HL-60 (cell line): Measurements from ENCODE around the gene SH3BGRL3.

Experiments
- DNase-seq, 2 experiments: peaks; one replicate each; pipeline ENCODE4 v3.0.0-alpha.2; 2010 to 2020; ENCODE audit warnings: low read depth in 1 of 2, low spot score in 1 of 2
- H3K27ac ChIP-seq: fragments of 250-450 bp; sonication (Bioruptor Pico); replicated peaks from 2 replicates; pipeline ENCODE4 v1.5.1; 2020; ENCODE audit warnings: mild to moderate bottlenecking, moderate library complexity
- H3K27me3 ChIP-seq: fragments of 250-450 bp; sonication (Bioruptor Pico); 2 replicates; pipeline ENCODE4 v1.5.1; 2021; ENCODE audit warnings: mild to moderate bottlenecking, moderate library complexity; ENCODE audit not compliant: insufficient read depth, poor library complexity, severe bottlenecking
- H3K4me3 ChIP-seq: replicated peaks from 2 replicates; pipeline ENCODE4 v1.5.1; 2011; ENCODE audit warnings: mild to moderate bottlenecking, control low read depth, low read length; ENCODE audit not compliant: insufficient read depth
- GABPA ChIP-seq: IDR thresholded peaks from 2 replicates; pipeline ENCODE4 v1.6.1; 2012; ENCODE audit warnings: low read depth
- POLR2AphosphoS5 ChIP-seq: IDR thresholded peaks from 2 replicates; pipeline ENCODE4 v1.6.1; 2012; ENCODE audit warnings: low read depth
- REST ChIP-seq: IDR thresholded peaks from 2 replicates; pipeline ENCODE4 v1.6.1; 2012; ENCODE audit warnings: low read depth; ENCODE audit not compliant: insufficient replicate concordance
- SPI1 ChIP-seq: IDR thresholded peaks from 2 replicates; pipeline ENCODE4 v1.6.1; 2012; ENCODE audit warnings: low read depth, mild to moderate bottlenecking, borderline replicate concordance
- TF ChIP-seq, protein P1 (sequence below): IDR thresholded peaks from one replicate; pipeline ENCODE4 v1.5.1; 2011; ENCODE audit warnings: low read length, control low read depth, inconsistent platforms; ENCODE audit not compliant: insufficient read depth

Gene SH3BGRL3

GRCh38 chr1:26288311-26288941, 8.5 kb downstream of the SH3BGRL3 start:
- Histone ChIP-seq H3K27ac (peak overlapping the region; percentile 99), H3K4me3 (no peak overlapping the region), H3K27me3 (no peaks in the 10 kb centered on the region)
- peak; percentile 86 to 89 for DNase-seq
- TF ChIP-seq POLR2AphosphoS5, result peak; percentile 60; the same call in 1 of the 2 replicates
- peak; percentile 15 for TF ChIP-seq REST
- peak; percentile 98 for TF ChIP-seq SPI1
- TF ChIP-seq, protein P1, sequence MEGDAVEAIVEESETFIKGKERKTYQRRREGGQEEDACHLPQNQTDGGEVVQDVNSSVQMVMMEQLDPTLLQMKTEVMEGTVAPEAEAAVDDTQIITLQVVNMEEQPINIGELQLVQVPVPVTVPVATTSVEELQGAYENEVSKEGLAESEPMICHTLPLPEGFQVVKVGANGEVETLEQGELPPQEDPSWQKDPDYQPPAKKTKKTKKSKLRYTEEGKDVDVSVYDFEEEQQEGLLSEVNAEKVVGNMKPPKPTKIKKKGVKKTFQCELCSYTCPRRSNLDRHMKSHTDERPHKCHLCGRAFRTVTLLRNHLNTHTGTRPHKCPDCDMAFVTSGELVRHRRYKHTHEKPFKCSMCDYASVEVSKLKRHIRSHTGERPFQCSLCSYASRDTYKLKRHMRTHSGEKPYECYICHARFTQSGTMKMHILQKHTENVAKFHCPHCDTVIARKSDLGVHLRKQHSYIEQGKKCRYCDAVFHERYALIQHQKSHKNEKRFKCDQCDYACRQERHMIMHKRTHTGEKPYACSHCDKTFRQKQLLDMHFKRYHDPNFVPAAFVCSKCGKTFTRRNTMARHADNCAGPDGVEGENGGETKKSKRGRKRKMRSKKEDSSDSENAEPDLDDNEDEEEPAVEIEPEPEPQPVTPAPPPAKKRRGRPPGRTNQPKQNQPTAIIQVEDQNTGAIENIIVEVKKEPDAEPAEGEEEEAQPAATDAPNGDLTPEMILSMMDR, result no peak

DNA sequence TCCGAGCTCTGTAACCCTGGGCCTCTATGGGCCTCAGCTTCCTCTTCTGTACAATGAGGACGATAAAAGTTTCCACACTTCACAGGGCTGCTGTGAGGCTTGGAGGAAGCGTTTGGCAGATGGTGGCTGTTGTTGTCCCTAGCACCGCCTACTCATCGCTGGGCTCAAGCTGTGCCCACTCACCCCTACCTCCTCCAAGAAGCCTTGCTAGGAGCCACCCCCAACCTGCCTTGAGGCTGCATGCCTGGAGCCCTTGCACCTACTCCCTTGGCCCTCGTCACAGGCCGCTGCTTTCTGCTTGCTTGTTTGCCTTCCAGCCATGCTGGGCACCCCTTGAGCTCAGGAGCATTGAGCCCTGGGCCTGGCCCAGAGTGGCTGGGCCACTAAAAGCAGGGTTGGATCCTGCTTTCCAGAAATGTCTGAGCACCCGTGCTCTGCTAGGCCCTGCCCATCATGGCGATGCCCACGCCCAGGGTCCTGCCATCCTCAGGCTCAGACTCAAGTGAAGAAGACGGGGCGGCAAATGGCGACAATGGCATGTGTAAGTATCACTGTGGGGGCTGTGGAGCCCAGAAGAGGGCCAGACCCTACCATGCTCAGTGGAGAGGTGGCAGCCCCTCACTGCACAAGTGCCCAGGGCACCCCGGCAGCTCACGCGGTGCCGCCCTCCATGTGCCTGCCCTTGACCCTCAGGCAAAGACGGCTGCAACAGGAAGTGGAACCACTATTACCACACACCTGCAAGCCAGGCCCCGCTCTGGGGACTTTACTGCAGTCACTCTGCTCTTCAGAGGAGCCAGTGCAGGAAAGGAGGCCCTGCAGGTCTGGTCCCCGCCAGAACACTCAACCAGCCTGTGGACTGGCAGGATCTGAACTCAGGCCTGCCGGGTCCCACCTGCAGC, 9.5 kb downstream of the SH3BGRL3 start:
- no peak overlapping the region for H3K4me3 ChIP-seq
- DNase-seq, result peak; percentile 97 to 98
- TF ChIP-seq POLR2AphosphoS5 (peak; percentile 64), SPI1 (peak; percentile 80), GABPA (no peak), REST (no peak)
- TF ChIP-seq, protein P1, result no peak
- H3K27ac ChIP-seq, result peak overlapping the region; percentile 99
- no peaks in the 10 kb centered on the region for H3K27me3 ChIP-seq

GRCh38 chr1:26290122-26290881, 10.4 kb downstream of the SH3BGRL3 start:
- TF ChIP-seq, protein P1, result no peak
- no peak for TF ChIP-seq REST
- peak; percentile 19; the same call in 1 of the 2 replicates for TF ChIP-seq POLR2AphosphoS5
- TF ChIP-seq SPI1, result peak; percentile 77
- no peak for TF ChIP-seq GABPA
- Histone ChIP-seq H3K27me3 (no peaks in the 10 kb centered on the region), H3K4me3 (no peak overlapping the region), H3K27ac (peak overlapping the region; percentile 99)
- peak; percentile 88 to 90 for DNase-seq
